M059J (cell line): ENCODE data around the gene AGPAT1. TPM values are rescaled to one million over a fixed set of nuclear protein-coding genes. Genes with fewer than 3 reads are reported as not detected.

ENCODE experiments used
- DNase-seq: peaks from one replicate; pipeline ENCODE4 v3.0.0-alpha.2; 2012; ENCODE audit warnings: low read depth
- total RNA-seq: library from RNA; depleted of rRNA; stranded (reverse); fragments of >200 nt; shearing (Covaris generic); gene quantifications from 2 replicates; pipeline ENCODE4 v1.2.3, GENCODE V29; 2014

AGPAT1 gene
- total RNA-seq, 1 experiment from 2014 or later = 120 TPM

DNA sequence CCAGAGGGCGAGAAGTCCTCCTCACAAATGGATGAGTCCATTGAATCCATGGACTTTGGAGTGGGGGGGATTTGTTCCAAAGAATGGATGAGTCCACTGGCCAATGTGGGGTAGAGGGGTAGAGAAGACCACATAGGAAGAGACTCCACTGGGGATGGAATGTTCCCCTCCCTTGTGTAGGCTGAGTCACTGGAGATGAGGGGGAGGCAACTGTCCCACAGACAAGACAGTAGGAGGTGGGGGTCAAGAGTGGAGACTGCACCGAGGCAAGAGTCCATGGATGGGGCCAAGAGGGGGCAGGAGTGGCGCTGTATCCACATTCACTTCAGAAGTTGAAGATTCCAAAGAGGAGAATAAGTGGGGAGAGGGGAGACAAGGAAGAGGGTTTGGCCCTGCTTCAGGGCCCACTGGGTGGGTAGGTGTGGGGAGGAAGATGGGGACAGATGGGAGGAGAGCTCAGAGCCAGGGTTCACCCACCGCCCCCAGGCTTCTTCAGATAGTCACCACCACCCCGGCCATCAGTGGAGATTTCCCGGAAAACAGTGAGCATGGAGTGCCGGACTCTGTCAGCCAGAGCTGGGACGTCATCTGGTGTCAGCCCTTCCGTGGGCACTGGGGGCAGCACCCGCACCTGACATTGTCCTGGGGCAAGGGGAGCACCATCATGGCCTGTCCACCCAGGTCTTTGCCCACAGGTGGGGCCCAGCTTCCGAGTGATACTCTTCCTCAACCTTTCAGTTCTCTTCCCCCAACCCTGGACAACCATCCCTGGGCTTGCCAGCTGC, 6.9 kb downstream of the AGPAT1 start:
- DNase-seq = no peak

DNA sequence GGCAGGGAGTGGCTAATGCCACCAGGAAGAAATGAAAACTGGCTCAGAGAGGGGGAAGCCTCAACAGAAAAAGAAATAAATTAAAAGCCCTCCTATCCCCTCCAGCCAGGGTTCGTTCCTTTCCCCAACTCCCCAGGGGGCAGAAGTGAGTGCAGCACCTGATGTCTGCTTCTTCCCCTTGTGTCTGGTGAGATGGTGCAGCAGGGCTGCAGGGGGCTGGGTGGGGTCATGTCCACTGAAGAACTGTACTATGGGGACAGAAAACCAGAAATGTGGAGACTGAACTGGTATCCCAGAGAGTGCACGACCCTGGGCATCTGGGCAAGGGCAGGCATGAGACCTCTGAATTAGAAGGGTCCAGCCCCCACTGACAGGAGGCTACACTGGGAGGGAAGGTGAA, 7.5 kb downstream of the AGPAT1 start:
- no peak for DNase-seq

DNA sequence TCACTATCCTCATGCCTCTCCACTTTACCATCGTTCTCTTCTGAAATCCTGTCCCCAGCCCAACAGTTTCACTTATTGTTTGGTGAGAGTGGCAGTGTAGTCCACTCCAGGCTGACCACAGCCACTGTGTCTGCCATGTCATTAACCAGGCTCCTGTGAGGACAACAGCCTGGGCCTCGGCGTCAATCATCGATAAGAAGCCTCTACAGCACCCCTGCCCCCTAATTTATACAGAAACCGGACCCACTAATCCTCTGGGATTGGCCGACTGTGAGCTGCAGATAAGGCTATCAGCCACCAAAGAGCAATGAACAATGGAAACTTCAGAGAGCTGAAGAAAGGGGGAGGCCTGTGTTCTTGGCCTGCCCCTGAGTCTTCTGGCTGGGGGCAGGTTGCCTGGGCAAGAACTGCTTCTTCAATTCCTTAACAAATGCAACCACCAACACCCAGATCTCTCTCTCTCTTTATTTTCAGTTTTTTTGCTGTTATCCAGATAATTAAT, 8.1 kb downstream of the AGPAT1 start:
- DNase-seq = no peak

DNA sequence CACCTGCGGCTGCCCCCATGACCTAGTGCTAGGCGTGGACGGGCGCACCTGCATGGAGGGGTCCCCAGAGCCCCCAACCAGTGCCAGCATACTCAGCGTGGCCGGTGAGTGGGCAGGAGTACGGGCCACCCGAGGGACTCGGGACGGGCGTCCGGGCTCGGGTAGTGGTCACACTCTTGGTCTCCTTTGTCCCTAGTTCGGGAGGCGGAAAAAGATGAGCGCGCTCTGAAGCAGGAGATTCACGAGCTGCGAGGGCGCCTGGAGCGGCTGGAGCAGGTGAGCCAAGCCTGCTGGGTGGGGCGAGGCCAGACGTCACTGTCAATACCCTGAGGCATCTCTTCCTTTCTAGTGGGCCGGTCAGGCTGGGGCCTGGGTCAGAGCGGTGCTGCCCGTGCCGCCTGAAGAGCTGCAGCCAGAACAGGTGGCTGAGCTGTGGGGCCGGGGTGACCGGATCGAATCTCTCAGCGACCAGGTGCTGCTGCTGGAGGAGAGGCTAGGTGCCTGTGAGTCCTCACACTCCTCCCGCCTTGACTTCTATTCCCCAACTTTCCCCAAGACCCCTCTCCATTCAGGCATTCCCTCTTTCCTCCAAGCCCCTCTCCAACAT, 8.6 kb downstream of the AGPAT1 start:
- DNase-seq = no peak

DNA sequence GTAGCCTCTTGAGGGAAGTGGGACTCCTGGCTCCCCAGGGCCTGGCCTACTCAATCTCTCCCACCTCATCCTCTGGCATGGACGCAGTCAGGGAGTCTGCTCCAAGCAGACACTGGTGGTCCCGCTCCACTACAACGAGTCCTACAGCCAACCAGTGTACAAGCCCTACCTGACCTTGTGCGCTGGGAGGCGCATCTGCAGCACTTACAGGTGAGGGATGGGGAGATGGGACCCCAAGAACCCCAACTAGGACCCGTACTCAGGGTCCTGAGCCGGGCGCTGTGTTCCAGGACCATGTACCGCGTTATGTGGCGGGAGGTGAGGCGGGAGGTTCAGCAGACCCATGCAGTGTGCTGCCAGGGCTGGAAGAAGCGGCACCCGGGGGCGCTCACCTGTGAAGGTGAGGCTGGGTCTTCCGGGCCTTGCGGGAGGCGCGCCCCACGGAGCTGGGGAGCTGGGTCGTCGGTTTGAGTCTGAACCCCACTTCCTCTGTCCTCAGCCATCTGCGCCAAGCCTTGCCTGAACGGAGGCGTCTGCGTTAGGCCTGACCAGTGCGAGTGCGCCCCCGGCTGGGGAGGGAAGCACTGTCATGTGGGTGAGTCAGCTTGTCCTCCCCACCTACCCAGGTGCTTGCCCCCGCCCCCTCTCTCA, 9.3 kb downstream of the AGPAT1 start:
- DNase-seq = no peak

DNA sequence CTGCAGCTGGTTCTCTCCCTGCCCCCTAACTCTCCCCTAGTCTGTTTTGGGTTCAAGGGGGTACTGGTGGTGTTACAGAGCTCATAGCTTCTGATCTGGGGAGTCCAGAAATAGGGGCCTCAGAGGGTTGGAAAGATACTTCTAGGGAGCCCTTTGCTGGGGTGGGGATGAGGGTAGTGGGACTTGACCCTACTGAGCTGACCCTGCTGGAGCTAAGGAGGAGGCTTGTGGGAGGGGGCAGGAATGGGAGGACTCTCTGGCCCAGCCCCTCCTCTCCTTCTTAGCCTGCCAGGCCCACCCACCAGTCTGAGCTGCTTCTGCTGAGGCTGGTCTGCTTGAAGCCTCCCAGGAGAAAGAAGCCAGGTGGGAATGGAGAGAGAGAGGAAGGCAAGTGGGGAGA, 11.6 kb downstream of the AGPAT1 start, which contains the start of gene EGFL8:
Gene EGFL8, plus strand, starts transcription at position 301 of the 400 bp plus-strand sequence. CDS start 1,571 bp downstream, outside the sequence.
- DNase-seq = no peak

DNA sequence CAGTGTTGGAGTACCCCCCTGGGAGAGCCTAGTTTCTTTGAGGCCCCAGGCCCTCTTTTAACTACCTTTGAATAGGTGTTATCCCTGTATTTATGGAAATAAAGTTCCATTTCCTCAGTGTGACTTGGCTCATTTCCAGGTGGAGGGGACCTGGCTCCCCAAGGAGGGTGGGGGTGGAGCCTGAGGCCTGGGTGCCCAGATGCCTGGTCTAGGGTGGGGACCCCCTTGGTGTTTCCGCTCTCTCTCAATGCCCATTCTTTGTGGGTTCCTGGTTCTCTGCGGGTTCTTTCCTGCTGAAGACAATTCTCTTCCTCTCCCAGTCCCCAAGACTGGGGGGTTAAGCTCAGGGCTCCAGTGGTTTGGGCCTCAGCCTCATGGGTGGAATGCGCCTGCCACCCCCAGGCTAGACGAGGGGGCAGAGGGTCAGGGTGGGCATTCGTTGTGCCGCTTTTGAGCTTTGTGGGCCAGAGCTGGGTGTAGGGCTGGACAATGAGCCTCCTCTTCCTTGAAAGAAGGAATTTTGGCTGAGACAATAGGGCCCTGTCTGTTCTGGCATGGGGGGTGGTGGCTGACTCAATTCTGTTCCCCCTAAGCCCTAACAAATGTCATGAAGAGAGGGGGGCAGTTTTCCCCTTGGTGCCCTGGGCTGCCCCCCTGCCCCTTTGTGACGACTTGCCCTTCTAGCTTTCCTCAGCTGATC, 12.2 kb downstream of the AGPAT1 start:
- no peak for DNase-seq

DNA sequence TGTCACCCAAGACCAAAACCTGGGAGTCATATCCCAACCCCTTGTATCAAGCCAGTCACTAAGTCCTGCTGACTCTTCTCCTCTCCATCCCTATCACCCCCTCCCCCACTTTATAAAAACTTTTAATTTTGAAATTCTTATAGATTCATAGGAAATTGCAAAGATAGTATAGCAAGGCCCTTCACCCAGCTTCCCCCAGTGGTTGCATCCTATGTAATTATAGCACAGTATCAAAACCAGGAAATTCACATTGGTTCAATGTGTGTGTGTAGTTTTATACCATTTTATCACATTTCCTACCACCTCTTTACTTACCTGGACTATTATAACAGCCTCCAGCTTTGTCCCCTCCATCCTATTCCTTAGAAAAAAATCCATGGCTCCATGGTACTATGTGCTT, 17.8 kb downstream of the AGPAT1 start:
- no peak for DNase-seq

DNA sequence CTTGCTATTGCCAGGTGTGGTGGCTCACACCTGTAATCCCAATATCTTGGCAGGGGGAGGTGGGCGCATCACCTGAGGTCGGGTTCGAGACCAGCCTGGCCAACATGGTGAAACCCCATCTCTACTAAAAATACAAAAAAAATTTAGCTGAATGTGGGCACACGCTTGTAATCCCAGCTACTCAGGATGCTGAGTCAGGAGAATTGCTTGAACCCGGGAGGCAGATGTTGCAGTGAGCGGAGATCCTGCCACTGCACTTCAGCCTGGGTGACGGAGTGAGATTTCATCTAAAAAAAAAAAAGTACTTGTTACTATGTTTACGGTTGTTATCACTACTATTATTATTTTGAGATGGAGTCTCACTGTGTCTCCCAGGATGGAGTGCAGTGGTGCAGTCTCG, 19.0 kb downstream of the AGPAT1 start:
- no peak for DNase-seq

DNA sequence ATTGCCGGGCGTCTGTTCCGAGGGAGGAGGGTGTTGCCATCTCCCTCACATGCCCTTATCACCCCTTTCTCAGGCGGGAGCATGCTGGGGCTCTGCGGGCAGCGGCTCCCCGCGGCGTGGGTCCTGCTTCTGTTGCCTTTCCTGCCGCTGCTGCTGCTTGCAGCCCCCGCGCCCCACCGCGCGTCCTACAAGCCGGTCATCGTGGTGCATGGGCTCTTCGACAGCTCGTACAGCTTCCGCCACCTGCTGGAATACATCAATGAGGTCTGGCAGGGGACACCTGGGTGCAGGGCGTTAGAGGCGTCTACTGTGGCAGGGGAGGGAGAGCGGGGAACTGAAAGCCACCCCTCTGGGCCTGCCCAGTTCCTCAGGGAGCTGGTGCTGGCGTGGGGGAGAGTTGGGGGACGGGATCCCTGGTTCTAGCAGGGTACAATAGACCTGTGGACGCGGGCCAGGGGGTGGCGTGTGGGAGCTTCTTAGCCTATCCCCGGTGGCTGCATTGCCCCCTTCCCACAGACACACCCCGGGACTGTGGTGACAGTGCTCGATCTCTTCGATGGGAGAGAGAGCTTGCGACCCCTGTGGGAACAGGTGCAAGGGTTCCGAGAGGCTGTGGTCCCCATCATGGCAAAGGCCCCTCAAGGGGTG, 21.2 kb downstream of the AGPAT1 start:
- peak; percentile 78 for DNase-seq

DNA sequence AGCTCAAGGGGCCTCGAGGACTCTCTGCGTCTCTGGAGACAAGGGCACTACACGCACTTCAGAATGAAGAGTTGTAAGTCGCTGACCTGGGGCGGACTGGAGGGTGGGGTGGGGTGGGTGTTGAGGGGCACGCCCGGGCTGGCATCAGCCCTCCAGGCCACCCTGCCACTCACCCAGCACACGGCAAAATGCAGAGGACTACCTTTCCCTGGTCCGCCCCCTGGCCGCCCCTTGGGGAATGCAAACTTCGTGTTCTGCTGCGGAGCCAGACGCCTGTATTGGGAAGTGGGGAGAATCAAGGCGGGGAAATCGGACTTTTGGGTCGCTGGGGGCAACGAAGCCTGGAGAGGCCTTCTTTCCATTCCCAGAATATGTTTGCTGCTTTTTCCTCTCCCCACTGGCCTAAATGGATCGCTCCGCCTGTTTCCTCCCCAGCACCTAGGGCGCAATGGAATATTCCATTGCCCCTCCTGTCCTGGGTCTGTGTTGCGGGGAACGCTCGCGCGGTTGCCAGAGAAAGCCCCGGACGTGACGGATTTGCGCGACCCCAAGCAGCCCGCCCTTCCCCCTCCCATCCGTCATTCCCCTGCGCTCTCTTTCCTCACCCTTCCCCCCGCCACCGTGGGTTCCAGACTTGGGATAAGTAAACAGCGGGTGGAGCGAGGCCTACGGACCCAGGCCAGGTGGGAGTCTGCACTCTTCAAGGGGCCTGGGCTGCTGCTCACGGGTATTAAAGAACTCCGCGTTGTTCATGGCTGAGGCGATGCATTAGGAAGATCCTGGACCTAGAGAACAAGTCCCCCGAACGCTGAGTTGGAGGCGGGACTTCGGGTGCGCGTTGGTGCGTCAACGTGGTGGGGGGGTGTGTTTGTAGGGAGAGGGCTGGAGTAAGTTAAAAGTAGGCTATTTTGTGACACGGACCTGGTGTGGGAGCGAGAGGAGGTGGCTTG, 22.0 kb downstream of the AGPAT1 start, which contains the start of gene PPT2:
Gene PPT2, plus strand, starts transcription at position 578 of the 950 bp plus-strand sequence. CDS start 454 bp downstream, outside the sequence.
- peak; percentile 87 for DNase-seq

DNA sequence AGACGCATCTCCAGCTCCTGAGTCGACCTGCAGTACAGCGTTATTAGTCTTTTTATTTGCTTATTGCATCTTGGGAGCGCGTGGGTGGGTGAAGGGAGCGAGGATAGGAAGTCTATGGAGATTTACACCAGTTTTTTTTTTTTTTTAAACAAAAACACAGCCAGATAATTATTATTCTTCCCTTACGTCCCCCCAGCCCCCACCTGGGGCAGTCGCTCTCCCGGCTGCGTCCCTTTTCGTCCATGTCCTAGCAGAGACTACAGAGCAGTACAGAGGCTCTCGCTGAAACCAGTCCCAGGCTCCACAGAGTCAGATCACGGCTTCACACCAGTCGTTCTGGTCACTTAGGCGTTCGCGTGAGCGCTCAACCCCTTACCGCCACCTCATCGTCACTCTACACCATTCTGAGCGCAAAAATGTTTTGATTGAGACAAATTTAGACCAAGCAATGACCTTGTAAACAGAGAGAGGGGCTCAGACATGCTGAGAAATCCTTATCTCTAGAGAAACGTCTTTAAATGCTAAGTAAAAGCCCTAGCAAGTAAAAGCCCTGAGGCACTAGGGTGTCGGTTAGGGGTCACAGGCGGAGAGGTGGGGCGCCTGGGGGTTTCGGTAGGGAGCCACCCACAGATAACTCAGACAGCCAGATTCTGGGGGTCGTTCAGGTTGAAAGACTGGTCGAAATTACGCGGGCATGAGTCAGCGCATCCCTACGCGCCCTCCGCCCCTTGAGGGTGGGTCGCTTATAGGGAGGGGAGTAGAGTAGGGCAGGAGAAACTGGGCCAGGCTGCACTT, 22.9 kb downstream of the AGPAT1 start:
- no peak for DNase-seq

DNA sequence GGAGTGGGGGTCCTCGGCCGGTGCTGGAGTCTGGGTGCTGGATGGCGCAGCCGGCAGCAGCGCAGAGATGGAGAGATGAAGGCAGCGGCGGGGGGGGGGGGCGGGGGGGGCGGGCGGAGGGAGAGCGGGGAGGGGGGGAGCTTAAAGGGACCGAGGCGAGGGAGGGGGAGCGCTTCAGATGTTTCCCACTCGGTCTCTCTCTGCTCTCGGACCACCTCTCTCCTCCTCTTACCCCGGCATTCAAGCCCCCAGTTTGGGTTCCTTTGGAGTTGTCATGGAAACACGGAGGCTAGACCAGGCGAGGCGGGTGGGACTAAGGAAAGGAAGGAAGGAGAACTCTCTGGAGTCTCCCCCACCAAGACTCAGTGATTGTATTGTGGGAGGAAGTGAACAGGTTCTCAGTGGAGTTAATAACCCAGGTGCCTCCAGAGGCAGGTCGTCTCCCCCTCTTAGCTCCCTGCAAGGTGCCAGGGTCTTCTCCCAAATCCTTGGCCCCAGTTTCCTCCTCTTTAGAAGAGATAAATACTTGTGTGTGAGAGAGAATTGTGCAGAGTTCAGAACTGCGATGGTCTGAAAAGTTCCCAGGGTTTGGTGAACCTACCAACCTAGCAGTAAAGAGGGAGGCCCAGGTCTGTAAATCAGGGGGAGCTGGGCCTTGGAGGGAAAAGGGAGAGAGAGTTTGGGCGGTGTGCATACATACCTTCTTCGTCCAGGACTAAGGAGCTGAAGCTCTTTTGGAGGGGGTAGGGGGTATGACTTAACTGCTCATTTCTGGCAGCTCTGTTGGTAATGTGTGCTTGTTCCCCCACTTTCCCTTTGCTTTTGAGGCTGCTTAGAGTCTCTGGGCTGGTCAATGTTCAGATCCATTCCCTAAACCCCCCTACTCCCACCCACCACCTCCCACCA, 23.8 kb downstream of the AGPAT1 start, which contains the start of gene PRRT1:
Gene PRRT1, minus strand, starts transcription at position 77 of the 906 bp plus-strand sequence. CDS start 112 bp downstream, outside the sequence.
- DNase-seq = no peak

DNA sequence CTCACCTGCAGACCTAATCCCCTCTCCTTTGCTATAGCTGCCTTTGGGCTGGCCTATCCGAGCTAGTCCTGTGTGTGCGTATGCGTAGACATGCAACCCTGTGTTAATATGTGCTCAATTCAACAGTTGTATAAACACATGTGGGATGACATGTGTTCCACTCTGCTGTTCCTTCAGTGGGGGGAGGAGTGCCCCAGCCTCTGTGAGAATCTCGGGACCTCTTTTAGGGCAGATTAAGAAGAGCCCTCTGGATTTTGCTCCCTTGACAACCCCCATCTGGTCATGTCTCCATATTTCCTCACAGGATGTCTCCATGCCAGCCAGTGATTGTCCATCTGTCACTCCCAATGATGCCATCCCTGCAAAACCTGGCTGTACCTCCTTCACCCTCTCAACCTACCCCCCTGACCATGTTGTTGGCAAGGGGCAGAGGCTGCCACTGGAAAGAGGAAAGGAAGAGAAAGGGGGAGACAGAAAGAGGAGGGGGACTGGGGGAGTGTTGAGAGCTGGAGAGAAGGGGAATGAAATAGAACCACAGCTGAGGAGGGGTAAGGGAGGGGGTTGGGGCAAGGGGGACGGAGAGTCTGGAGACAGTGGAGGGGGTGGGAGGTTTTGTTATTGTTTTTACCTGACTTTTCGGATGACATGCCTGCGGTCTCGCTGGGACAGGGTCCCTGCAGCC, 24.6 kb downstream of the AGPAT1 start:
- DNase-seq = no peak

DNA sequence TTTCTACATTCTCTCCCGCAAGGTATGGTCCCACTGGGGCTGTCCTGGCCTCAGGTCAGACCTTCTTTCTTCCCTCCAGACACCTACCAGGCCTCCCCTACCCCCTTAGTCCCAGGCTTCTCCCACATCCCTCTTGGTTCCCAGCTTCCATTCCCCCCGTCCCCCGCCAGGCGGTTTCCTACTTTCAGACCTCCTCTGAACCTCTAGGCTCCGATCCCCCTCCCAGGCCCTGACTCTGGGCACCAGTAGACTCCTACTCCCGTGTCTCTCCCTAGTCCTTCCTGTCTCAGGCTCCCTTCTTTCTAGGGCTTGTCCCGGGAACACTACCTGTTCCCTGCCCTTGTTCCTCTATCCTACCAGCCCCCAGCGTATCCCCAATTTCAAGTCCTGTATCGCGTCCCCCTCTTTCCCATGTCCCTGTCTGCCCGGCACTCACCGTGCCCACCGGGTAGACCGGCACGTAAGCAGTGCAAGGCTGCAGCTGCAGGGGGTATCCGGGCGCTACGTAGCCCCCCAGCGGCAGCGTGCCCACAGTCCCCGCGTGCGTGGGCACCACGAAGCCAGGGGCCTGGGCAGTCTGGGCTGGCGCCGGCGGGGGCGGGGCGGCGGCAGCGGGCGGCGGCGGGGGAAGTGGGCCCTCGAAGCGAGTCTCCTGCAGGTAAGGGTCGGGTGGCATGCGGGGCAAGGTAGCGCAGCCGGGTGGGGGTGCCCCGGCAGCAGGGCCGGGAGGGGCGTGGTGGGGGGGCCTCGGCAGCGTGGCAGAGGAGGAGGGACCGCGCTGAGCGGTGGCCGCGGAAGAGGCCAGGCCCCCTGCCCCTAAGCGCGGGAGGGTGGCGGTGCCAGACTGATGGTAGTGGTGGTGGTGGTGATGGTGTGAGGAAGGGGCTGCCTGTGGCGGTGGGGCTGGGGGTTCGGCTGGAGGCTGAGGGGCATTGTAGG, 25.7 kb downstream of the AGPAT1 start:
- DNase-seq = no peak

DNA sequence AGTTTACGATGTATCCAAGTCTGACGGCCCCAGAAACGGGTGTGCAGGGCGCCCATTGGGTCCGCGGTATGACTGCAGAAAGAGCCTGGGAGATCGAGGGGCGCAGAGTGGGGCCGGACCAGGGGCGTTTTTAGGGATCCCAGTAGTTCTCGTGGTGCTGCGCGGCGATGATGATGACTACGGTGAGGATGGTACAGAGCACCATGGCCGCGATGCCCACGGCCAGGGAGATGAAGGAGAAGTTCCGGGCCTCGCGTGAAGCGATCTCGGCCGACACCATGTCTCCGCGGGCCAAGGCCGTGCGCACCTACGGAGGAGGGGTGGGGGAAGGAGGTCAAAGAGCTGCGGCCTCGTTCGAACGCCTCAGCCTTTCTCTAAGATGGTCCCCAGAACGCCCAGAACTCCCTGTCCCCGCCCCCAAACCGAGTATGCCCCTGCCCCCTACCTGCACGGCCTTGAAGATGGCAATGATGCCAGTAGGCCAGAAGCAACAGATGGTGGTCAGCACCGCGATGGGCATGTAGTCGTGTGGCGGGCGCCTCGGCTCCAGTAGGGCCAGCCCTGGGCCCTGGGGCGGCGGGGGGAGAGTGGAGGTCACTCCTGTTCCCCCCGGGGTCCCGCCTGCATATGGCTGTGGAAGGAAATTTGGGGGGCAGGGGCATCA, 26.7 kb downstream of the AGPAT1 start:
- DNase-seq = no peak
